Measurements from ENCODE around the gene CRYBA4.

CRYBA4 gene

GRCh38 chr22:26621663-26622062 lies at the start of gene CRYBA4:
TSS of gene CRYBA4 (plus strand) at chr22:26621963. CDS start at chr22:26622597, 634 bp downstream.
- Histone ChIP-seq H3K9me3 (ENCODE audit: control insufficient read depth, insufficient read depth, low read length) (no peaks in the 10 kb centered on the region), H3K36me3 (ENCODE audit: insufficient read depth, low read length) (no peaks in the 10 kb centered on the region), H3K4me1 (ENCODE audit: insufficient read depth, low read length) (peaks cover 19% of the 10 kb centered on the region), H3K9ac (ENCODE audit: low read depth, low read length) (no peak within 1 kb of the TSS)

GRCh38 chr22:26573026-26573662 lies 48.6 kb upstream of the CRYBA4 start:
- no peak overlapping the region for H3K9ac ChIP-seq (ENCODE audit: low read depth, low read length)
- no peaks in the 10 kb centered on the region for H3K36me3 ChIP-seq (ENCODE audit: insufficient read depth, low read length)
- peaks cover 33% of the 10 kb centered on the region for H3K4me1 ChIP-seq (ENCODE audit: insufficient read depth, low read length)
- no peaks in the 10 kb centered on the region for H3K9me3 ChIP-seq (ENCODE audit: control insufficient read depth, insufficient read depth, low read length)

DNA sequence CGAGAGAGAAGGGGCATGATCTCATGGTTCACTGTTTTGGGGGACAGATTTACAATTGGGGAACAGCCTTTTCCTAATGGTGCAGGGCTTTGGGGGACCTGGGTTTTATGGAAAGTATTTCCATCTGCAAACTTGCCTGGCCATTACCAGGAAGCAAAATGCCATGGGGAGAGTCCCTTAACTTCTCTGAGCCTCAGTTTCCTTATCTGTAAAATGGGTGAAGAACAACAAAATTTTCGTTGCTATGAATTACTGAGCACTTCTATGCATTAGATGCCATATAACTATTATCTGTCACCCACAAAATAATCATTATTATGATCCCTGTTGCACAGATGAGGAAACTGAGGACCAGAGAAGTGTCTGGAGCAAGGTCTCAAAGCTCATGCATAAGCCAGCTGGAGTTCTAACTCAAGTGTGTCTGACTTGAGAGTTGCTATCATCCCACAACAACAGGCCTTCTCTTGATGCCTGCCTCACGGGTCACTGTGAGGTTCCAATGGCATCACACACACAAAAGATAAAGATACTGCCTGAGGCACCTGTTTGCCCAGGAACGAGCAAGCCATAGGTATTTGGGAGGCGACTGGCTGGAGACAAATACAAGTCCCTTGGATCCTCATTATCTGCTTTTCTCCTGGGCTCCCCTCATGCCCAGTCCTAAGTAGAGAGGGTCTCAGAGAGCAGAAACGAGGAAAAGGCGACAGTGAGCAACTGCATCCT lies 47.6 kb upstream of the CRYBA4 start:
- Histone ChIP-seq H3K9ac (ENCODE audit: low read depth, low read length) (no peak overlapping the region; the same call in 1 of the 2 replicates), H3K9me3 (ENCODE audit: control insufficient read depth, insufficient read depth, low read length) (no peaks in the 10 kb centered on the region), H3K36me3 (ENCODE audit: insufficient read depth, low read length) (no peaks in the 10 kb centered on the region; the same call in 1 of the 2 replicates), H3K4me1 (ENCODE audit: insufficient read depth, low read length) (peaks cover 33% of the 10 kb centered on the region)

GRCh38 chr22:26576026-26576680 lies 45.6 kb upstream of the CRYBA4 start:
- Histone ChIP-seq H3K4me1 (ENCODE audit: insufficient read depth, low read length) (peaks cover 43% of the 10 kb centered on the region), H3K9me3 (ENCODE audit: control insufficient read depth, insufficient read depth, low read length) (no peaks in the 10 kb centered on the region), H3K36me3 (ENCODE audit: insufficient read depth, low read length) (no peaks in the 10 kb centered on the region; the same call in 1 of the 2 replicates), H3K9ac (ENCODE audit: low read depth, low read length) (no peak overlapping the region)

DNA sequence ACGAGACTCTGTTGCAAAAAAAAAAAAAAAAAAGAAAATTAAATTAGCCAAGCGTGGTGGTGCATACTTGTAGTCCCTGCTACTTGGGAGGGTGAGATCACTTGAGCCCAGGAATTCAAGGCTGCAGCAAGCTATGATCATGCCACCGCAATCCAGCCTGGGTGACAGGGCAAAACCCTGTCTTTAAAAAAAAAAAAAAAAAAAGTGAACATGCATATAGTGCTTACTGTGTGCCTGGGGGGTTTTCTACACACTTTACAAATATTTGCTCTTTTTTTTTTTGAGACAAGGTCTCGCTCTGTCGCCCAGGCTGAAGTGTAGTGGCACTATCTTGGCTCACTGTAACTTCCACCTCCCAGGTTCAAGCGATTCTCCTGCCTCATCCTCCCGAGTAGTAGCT lies 44.7 kb upstream of the CRYBA4 start:
- no peak overlapping the region for H3K9ac ChIP-seq (ENCODE audit: low read depth, low read length)
- peaks cover 50% of the 10 kb centered on the region for H3K4me1 ChIP-seq (ENCODE audit: insufficient read depth, low read length)
- no peaks in the 10 kb centered on the region; the same call in 1 of the 2 replicates for H3K36me3 ChIP-seq (ENCODE audit: insufficient read depth, low read length)
- H3K9me3 ChIP-seq (ENCODE audit: control insufficient read depth, insufficient read depth, low read length) = no peaks in the 10 kb centered on the region

GRCh38 chr22:26579331-26579886 lies 42.4 kb upstream of the CRYBA4 start:
- no peak overlapping the region for H3K9ac ChIP-seq (ENCODE audit: low read depth, low read length)
- H3K36me3 ChIP-seq (ENCODE audit: insufficient read depth, low read length) = no peaks in the 10 kb centered on the region; the same call in 1 of the 2 replicates
- no peaks in the 10 kb centered on the region for H3K9me3 ChIP-seq (ENCODE audit: control insufficient read depth, insufficient read depth, low read length)
- peaks cover 38% of the 10 kb centered on the region for H3K4me1 ChIP-seq (ENCODE audit: insufficient read depth, low read length)

DNA sequence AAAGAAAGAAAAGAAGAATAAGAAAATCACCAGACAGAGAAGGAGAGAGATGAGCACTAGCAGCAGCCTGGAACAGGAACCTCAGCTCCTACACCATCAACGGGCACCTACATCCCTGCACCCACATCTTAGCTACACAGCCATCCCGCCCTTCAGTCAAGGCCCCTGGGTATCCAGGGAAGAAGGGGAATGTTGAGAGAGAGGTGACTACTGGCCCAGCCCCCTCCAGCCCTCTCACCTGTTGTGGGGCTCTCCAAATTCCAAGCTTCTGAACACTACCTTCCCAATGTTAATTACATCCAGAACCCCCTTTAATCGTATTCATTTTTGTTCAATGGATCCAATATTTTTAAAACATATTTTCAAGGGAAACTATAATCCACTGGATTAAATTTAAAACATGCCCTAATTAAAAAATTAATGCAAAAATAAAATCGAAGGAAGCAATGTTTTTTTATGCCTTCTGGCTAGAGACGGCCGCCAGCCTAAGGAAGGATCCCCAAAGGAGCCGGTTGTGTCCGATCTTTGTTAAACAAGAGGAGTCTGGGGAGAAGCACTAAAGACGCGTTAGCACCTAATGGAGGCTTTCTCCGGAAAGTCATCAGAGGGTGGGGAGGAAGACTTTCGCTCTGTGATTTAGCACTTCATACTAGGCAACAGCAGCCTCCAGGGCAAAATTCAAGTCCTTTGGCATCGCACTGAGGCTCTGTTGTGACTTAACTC lies 41.4 kb upstream of the CRYBA4 start:
- Histone ChIP-seq H3K9ac (ENCODE audit: low read depth, low read length) (no peak overlapping the region; the same call in 1 of the 2 replicates), H3K36me3 (ENCODE audit: insufficient read depth, low read length) (no peaks in the 10 kb centered on the region; the same call in 1 of the 2 replicates), H3K4me1 (ENCODE audit: insufficient read depth, low read length) (peaks cover 35% of the 10 kb centered on the region), H3K9me3 (ENCODE audit: control insufficient read depth, insufficient read depth, low read length) (no peaks in the 10 kb centered on the region)

GRCh38 chr22:26581026-26581425 lies 40.7 kb upstream of the CRYBA4 start:
- no peaks in the 10 kb centered on the region; the same call in 1 of the 2 replicates for H3K36me3 ChIP-seq (ENCODE audit: insufficient read depth, low read length)
- peaks cover 36% of the 10 kb centered on the region for H3K4me1 ChIP-seq (ENCODE audit: insufficient read depth, low read length)

DNA sequence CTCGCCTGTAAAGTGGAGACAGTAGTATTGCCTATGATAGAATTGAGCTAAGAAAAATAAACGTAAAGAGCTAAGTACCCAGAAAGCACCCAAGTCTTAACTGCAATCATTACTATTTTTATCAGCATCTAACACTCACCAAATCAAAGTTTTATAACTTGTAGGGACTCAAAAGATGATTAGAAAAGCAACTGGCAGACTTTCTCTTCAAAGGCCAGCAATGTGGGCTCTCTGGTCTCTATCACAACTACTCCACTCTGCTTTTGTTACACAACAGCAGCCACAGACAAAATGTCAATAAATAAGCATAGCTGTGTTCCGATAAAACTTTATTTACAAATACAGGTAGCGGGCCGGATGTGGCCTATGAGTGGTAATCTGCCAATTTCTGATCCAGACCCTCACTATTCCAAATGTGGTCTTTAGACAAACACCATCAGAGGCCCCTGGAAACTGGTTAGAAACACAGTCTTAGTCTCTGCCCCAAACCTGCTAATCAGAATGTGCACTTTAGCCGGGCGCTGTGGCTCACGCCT lies 40.1 kb upstream of the CRYBA4 start:
- Histone ChIP-seq H3K36me3 (ENCODE audit: insufficient read depth, low read length) (no peaks in the 10 kb centered on the region; the same call in 1 of the 2 replicates), H3K4me1 (ENCODE audit: insufficient read depth, low read length) (peaks cover 31% of the 10 kb centered on the region), H3K9me3 (ENCODE audit: control insufficient read depth, insufficient read depth, low read length) (no peaks in the 10 kb centered on the region), H3K9ac (ENCODE audit: low read depth, low read length) (no peak overlapping the region)

More at GRCh38 chr22:26581026-26581425, 40.7 kb upstream of the CRYBA4 start:
- no peaks in the 10 kb centered on the region for H3K9me3 ChIP-seq (ENCODE audit: control insufficient read depth, insufficient read depth, low read length)
- no peak overlapping the region for H3K9ac ChIP-seq (ENCODE audit: low read depth, low read length)

DNA sequence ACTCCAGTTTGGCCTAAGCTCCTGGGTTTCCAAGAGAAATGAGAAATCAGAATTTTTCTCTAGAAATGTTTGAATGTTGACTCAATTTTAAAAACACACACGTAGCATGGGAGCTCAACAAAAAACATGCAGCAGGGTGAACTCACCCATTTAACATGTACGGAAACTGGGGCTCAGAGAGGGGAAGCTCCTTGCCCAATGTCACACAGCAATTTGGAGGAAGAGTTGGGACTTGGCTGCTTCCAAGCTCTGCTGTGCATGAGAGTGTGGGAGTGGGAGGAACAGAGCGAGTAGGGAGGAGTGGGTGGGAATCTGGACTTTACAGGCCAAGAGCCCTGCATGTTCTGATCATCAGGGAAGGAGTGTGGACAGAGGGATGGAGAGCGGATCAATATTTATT lies 37.8 kb upstream of the CRYBA4 start:
- Histone ChIP-seq H3K36me3 (ENCODE audit: insufficient read depth, low read length) (peaks cover 5% of the 10 kb centered on the region; the same call in 1 of the 2 replicates), H3K9me3 (ENCODE audit: control insufficient read depth, insufficient read depth, low read length) (no peaks in the 10 kb centered on the region), H3K9ac (ENCODE audit: low read depth, low read length) (no peak overlapping the region), H3K4me1 (ENCODE audit: insufficient read depth, low read length) (peaks cover 30% of the 10 kb centered on the region)

DNA sequence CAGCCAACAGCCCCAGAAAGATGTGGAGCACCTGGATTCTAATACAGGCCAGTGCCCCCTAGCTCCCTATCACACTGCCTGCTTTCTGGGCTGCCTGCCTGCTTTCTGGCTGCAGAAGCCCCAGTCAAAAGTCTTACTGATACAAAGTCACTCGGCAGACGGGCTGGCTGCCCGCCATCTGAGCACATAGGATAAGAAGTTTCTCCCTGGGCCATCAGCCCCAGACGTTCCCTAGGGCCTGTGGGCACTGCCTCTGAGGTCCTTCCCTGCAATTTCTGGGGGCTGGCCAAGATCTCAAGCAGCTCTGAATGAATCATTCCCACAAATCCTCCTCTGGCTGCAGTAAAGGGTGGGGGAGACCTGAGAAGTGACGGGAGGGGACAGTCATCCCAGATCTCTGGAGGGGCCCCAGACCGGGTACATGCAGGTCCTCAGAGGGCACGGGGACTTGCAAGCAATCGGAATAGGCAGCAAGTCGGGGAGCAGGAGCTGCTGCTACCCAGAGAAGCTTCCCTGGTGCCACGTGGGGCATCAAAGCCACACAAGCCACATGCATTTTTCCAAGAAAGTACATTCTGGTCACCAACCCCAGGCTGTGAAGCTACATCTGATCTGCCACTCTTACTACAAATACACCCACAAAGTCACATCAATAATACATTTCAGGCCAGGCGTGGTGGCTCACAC lies 36.5 kb upstream of the CRYBA4 start:
- no peak overlapping the region for H3K9ac ChIP-seq (ENCODE audit: low read depth, low read length)

DNA sequence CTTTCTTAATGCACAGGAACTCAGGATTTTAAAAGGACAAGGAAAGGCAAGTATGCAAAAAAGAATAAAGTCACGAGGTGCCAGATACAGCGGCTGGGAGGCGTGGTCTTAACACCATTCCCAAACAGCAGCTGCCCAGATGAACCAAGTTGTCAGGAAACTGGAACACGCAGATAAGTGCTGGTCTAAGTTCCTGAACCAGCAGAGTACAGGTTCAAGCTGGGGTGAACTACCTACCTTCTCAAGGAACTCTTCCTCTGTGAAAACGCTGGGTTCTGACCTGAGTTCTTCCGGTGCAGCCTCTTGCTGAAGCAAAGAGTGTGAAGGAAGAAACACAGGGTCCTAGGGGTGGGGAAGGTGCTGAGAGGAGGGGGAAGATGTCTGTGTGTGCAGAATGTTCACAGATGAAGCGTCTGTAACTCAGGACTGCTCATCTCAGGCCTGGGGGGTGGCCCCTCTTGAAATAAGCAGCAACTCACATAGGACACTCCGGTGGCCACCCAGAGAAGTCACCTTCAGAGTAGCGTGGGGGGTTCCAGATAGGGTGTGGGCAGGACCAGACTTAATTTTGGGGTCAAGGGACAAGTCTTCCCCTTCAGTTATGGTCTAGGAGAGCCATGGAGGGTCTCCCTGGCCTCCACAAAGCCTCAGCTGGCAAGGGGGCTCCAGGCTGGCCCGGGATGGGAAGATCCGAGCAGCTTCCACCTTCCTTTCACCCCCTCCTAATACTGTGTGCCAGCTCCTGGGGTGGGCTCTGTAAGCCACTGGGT lies 35.0 kb upstream of the CRYBA4 start:
- Histone ChIP-seq H3K9ac (ENCODE audit: low read depth, low read length) (no peak overlapping the region), H3K4me1 (ENCODE audit: insufficient read depth, low read length) (peaks cover 14% of the 10 kb centered on the region), H3K9me3 (ENCODE audit: control insufficient read depth, insufficient read depth, low read length) (no peaks in the 10 kb centered on the region), H3K36me3 (ENCODE audit: insufficient read depth, low read length) (peaks cover 5% of the 10 kb centered on the region; the same call in 1 of the 2 replicates)

More for the DNA sequence above, 36.5 kb upstream of the CRYBA4 start:
- Histone ChIP-seq H3K36me3 (ENCODE audit: insufficient read depth, low read length) (peaks cover 5% of the 10 kb centered on the region; the same call in 1 of the 2 replicates), H3K4me1 (ENCODE audit: insufficient read depth, low read length) (peaks cover 19% of the 10 kb centered on the region), H3K9me3 (ENCODE audit: control insufficient read depth, insufficient read depth, low read length) (no peaks in the 10 kb centered on the region)
